ENCODE measurements around the gene DNM3.

DNM3 gene

DNA sequence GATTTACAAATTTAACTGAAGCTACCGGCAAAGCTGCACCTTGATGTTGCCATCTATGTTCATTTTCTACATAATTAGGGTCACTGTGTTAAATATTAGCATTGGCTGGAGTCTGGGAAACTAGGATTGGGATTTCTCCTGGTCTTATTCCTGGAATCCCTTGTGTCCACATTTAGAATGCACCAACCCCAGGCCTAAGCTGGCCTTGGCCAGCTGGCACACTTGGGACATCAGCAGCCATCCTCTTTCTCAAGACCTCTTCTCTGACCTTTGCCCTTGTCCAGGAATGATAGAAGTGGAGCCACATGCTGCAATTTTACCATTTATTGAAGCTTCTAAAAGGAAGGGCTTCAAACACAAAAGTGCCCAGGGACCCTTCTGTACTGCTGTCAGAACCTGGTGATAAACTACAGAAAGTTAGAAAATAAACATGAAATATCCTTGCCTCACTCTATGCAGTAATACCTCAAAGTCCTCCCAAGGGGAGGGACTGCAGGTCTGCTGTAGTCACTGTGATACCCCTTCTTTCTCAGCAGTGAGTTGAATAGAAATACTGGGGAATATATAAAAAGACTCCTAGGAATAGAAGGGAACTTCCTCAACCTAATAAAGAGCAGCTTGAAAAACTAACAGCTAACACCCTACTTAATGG is 616.3 kb downstream of the DNM3 start:
- POLR2A ChIA-PET: no interaction called here
- CTCF ChIA-PET: interaction anchor here (0.7 to 1.0 kb wide), 2 partner anchors 9 to 13 kb away, joined by 3 to 4 read pairs; no protein-coding TSS in a partner anchor
- TF ChIP-seq, protein P1, sequence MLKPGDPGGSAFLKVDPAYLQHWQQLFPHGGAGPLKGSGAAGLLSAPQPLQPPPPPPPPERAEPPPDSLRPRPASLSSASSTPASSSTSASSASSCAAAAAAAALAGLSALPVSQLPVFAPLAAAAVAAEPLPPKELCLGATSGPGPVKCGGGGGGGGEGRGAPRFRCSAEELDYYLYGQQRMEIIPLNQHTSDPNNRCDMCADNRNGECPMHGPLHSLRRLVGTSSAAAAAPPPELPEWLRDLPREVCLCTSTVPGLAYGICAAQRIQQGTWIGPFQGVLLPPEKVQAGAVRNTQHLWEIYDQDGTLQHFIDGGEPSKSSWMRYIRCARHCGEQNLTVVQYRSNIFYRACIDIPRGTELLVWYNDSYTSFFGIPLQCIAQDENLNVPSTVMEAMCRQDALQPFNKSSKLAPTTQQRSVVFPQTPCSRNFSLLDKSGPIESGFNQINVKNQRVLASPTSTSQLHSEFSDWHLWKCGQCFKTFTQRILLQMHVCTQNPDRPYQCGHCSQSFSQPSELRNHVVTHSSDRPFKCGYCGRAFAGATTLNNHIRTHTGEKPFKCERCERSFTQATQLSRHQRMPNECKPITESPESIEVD (tag by site-specific recombination; IDR thresholded peaks at IDR 0.05): no peak
- TF ChIP-seq, protein P2, sequence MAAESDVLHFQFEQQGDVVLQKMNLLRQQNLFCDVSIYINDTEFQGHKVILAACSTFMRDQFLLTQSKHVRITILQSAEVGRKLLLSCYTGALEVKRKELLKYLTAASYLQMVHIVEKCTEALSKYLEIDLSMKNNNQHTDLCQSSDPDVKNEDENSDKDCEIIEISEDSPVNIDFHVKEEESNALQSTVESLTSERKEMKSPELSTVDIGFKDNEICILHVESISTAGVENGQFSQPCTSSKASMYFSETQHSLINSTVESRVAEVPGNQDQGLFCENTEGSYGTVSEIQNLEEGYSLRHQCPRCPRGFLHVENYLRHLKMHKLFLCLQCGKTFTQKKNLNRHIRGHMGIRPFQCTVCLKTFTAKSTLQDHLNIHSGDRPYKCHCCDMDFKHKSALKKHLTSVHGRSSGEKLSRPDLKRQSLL (tag by site-specific recombination; IDR thresholded peaks at IDR 0.05): no peak
- TF ChIP-seq ZNF791 (tag by site-specific recombination; IDR thresholded peaks at IDR 0.05): no peak
- TF ChIP-seq YY1 (tag by site-specific recombination; IDR thresholded peaks at IDR 0.05): no peak
- TF ChIP-seq ZNF600 (tag by site-specific recombination; IDR thresholded peaks at IDR 0.05): no peak
- TF ChIP-seq ZNF558 (tag by site-specific recombination; IDR thresholded peaks at IDR 0.05): no peak
- no peak for TF ChIP-seq ZNF324 (tag by site-specific recombination; IDR thresholded peaks at IDR 0.05)
- no peak for TF ChIP-seq ZNF140 (tag by site-specific recombination; IDR thresholded peaks at IDR 0.05)
- no peak for TF ChIP-seq ZNF24 (tag by site-specific recombination; IDR thresholded peaks at IDR 0.05)
- TF ChIP-seq, protein P3, sequence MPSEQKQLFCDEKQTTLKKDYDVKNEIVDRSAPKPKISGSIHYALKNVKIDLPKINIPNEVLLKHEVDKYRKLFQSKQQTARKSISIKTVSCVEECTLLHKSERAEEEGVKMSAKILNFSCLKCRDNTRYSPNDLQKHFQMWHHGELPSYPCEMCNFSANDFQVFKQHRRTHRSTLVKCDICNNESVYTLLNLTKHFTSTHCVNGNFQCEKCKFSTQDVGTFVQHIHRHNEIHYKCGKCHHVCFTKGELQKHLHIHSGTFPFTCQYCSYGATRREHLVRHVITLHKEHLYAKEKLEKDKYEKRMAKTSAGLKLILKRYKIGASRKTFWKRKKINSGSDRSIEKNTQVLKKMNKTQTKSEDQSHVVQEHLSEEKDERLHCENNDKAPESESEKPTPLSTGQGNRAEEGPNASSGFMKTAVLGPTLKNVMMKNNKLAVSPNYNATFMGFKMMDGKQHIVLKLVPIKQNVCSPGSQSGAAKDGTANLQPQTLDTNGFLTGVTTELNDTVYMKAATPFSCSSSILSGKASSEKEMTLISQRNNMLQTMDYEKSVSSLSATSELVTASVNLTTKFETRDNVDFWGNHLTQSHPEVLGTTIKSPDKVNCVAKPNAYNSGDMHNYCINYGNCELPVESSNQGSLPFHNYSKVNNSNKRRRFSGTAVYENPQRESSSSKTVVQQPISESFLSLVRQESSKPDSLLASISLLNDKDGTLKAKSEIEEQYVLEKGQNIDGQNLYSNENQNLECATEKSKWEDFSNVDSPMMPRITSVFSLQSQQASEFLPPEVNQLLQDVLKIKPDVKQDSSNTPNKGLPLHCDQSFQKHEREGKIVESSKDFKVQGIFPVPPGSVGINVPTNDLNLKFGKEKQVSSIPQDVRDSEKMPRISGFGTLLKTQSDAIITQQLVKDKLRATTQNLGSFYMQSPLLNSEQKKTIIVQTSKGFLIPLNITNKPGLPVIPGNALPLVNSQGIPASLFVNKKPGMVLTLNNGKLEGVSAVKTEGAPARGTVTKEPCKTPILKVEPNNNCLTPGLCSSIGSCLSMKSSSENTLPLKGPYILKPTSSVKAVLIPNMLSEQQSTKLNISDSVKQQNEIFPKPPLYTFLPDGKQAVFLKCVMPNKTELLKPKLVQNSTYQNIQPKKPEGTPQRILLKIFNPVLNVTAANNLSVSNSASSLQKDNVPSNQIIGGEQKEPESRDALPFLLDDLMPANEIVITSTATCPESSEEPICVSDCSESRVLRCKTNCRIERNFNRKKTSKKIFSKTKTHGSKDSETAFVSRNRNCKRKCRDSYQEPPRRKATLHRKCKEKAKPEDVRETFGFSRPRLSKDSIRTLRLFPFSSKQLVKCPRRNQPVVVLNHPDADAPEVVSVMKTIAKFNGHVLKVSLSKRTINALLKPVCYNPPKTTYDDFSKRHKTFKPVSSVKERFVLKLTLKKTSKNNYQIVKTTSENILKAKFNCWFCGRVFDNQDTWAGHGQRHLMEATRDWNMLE (tag by site-specific recombination; conservative IDR thresholded peaks at IDR 0.05; ENCODE audit: low read depth): no peak
- no peak for TF ChIP-seq ZNF664 (tag by site-specific recombination; IDR thresholded peaks at IDR 0.05)
- TF ChIP-seq ZNF394 (tag by site-specific recombination; IDR thresholded peaks at IDR 0.05; ENCODE audit: borderline replicate concordance): no peak
- TF ChIP-seq ZNF292 (tag by site-specific recombination; IDR thresholded peaks at IDR 0.05; ENCODE audit: borderline replicate concordance, low read depth): no peak
- TF ChIP-seq, protein P4, sequence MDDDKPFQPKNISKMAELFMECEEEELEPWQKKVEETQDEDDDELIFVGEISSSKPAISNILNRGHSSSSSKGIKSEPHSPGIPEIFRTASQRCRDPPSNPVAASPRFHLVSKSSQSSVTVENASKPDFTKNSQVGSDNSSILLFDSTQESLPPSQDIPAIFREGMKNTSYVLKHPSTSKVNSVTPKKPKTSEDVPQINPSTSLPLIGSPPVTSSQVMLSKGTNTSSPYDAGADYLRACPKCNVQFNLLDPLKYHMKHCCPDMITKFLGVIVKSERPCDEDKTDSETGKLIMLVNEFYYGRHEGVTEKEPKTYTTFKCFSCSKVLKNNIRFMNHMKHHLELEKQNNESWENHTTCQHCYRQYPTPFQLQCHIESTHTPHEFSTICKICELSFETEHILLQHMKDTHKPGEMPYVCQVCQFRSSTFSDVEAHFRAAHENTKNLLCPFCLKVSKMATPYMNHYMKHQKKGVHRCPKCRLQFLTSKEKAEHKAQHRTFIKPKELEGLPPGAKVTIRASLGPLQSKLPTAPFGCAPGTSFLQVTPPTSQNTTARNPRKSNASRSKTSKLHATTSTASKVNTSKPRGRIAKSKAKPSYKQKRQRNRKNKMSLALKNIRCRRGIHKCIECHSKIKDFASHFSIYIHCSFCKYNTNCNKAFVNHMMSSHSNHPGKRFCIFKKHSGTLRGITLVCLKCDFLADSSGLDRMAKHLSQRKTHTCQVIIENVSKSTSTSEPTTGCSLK (tag by site-specific recombination; IDR thresholded peaks at IDR 0.05): no peak
- TF ChIP-seq ZNF335 (tag by site-specific recombination; conservative IDR thresholded peaks at IDR 0.05): no peak
- TF ChIP-seq SCRT2 (tag by site-specific recombination; IDR thresholded peaks at IDR 0.05): no peak
- no peaks in the 10 kb centered on the region for H3K36me3 ChIP-seq (ENCODE audit: control insufficient read depth in 2 of 2, insufficient read depth in 1 of 2, low read length in 2 of 2)
- no peak overlapping the region for H3K4me3 ChIP-seq (ENCODE audit: low read depth, low read length)
- no peak overlapping the region for H3K27ac ChIP-seq (ENCODE audit: extremely low read depth, low read depth, low read length)
- no peaks in the 10 kb centered on the region for H3K9me3 ChIP-seq (ENCODE audit: control insufficient read depth, insufficient read depth, low read depth, low read length)
- H3K4me1 ChIP-seq (ENCODE audit: control insufficient read depth, insufficient read depth, low read length): no peaks in the 10 kb centered on the region
